Osteoblast (primary cell): ENCODE measurements around the gene NIPA2. TPM values are rescaled to one million over a fixed set of nuclear protein-coding genes. Genes with fewer than 3 reads are reported as not detected.

ENCODE experiments used
- DNase-seq: peaks from one replicate; pipeline ENCODE4 v3.0.0; 2011; ENCODE audit warnings: low spot score, mixed read lengths; ENCODE audit not compliant: insufficient read length; ENCODE audit errors: missing footprints
- H2AFZ ChIP-seq: 2 replicates; pipeline ENCODE4 v1.6.0; 2011; ENCODE audit warnings: mild to moderate bottlenecking, low read length
- H3K27ac ChIP-seq: 2 replicates; pipeline ENCODE4 v1.5.1; 2011; ENCODE audit warnings: mild to moderate bottlenecking, low read depth, low read length, moderate library complexity
- H3K27me3 ChIP-seq: 2 replicates; pipeline ENCODE4 v1.6.0; 2012; ENCODE audit warnings: mild to moderate bottlenecking, control low read depth, inconsistent platforms, low read length, moderate library complexity; ENCODE audit not compliant: insufficient read depth
- H3K36me3 ChIP-seq: 2 replicates; pipeline ENCODE4 v1.5.1; 2011; ENCODE audit warnings: mild to moderate bottlenecking, low read length, control low read depth, moderate library complexity; ENCODE audit not compliant: insufficient read depth
- H3K4me1 ChIP-seq: 2 replicates; pipeline ENCODE4 v1.5.1; 2011; ENCODE audit warnings: mild to moderate bottlenecking, low read length, control low read depth, moderate library complexity; ENCODE audit not compliant: insufficient read depth
- H3K4me2 ChIP-seq: 2 replicates; pipeline ENCODE4 v1.6.0; 2011; ENCODE audit warnings: mild to moderate bottlenecking, low read length; ENCODE audit not compliant: insufficient read depth
- H3K4me3 ChIP-seq: fragments of 200-600 bp; sonication (generic); 3 replicates; pipeline ENCODE4 v1.5.1; 2012; ENCODE audit warnings: mild to moderate bottlenecking, low read length, inconsistent platforms; ENCODE audit not compliant: insufficient read depth
- H3K79me2 ChIP-seq: 2 replicates; pipeline ENCODE4 v1.6.0; 2012; ENCODE audit warnings: mild to moderate bottlenecking, low read length, control low read depth, inconsistent platforms; ENCODE audit not compliant: insufficient read depth
- H3K9me3 ChIP-seq: 2 replicates; pipeline ENCODE4 v1.5.1; 2011; ENCODE audit warnings: low read depth, low read length, control low read depth
- H4K20me1 ChIP-seq: 2 replicates; pipeline ENCODE4 v1.6.0; 2012; ENCODE audit warnings: mild to moderate bottlenecking, low read length, control low read depth; ENCODE audit not compliant: insufficient read depth
- CTCF ChIP-seq: IDR thresholded peaks from 2 replicates; pipeline ENCODE4 v1.5.1; 2011; ENCODE audit warnings: mild to moderate bottlenecking, low read depth, low read length, moderate library complexity; ENCODE audit errors: extremely low read depth
- total RNA-seq: library from RNA; depleted of rRNA; stranded (reverse); fragments of >200 nt; gene quantifications from 2 replicates; pipeline ENCODE4 v1.2.3, GENCODE V29; 2012

NIPA2 gene
- total RNA-seq, 1 donor: 50.3 TPM

GRCh38 chr15:22907161-22907950 is 68.9 kb downstream of the NIPA2 start:
- Histone ChIP-seq H3K4me1 (no peaks in the 10 kb centered on the region), H4K20me1 (no peaks in the 10 kb centered on the region), H3K27ac (no peak overlapping the region), H3K4me2 (no peak overlapping the region), H2AFZ (no peak overlapping the region), H3K27me3 (no peaks in the 10 kb centered on the region), H3K79me2 (no peaks in the 10 kb centered on the region), H3K9me3 (no peaks in the 10 kb centered on the region), H3K4me3 (no peak overlapping the region), H3K36me3 (peaks cover 70% of the 10 kb centered on the region)
- peak; percentile 38 for DNase-seq
- TF ChIP-seq CTCF: no peak

GRCh38 chr15:22908830-22909229 is 70.4 kb downstream of the NIPA2 start:
- H3K4me3 ChIP-seq: no peak overlapping the region
- no peak for TF ChIP-seq CTCF
- DNase-seq: peak; percentile 38
- no peak overlapping the region for H3K4me2 ChIP-seq
- H3K79me2 ChIP-seq: no peaks in the 10 kb centered on the region
- H3K27ac ChIP-seq: no peak overlapping the region
- H4K20me1 ChIP-seq: no peaks in the 10 kb centered on the region
- no peaks in the 10 kb centered on the region for H3K9me3 ChIP-seq
- no peak overlapping the region for H2AFZ ChIP-seq
- H3K27me3 ChIP-seq: no peaks in the 10 kb centered on the region
- peaks cover 68% of the 10 kb centered on the region for H3K36me3 ChIP-seq
- H3K4me1 ChIP-seq: no peaks in the 10 kb centered on the region

GRCh38 chr15:22911306-22911705 is 72.8 kb downstream of the NIPA2 start:
- Histone ChIP-seq H3K79me2 (no peaks in the 10 kb centered on the region), H3K4me2 (no peak overlapping the region), H3K36me3 (peaks cover 63% of the 10 kb centered on the region), H3K4me3 (no peak overlapping the region), H3K27me3 (no peaks in the 10 kb centered on the region), H2AFZ (no peak overlapping the region), H3K9me3 (no peaks in the 10 kb centered on the region), H4K20me1 (no peaks in the 10 kb centered on the region), H3K27ac (no peak overlapping the region), H3K4me1 (no peaks in the 10 kb centered on the region)
- DNase-seq: peak; percentile 67
- TF ChIP-seq CTCF: no peak

GRCh38 chr15:22912256-22912655 is 73.8 kb downstream of the NIPA2 start:
- DNase-seq: peak; percentile 68
- H3K36me3 ChIP-seq: peaks cover 67% of the 10 kb centered on the region

More at GRCh38 chr15:22912256-22912655, 73.8 kb downstream of the NIPA2 start:
- H3K27me3 ChIP-seq: no peaks in the 10 kb centered on the region
- H3K9me3 ChIP-seq: no peaks in the 10 kb centered on the region
- H3K4me3 ChIP-seq: no peak overlapping the region
- H4K20me1 ChIP-seq: no peaks in the 10 kb centered on the region
- H3K27ac ChIP-seq: no peak overlapping the region
- no peak for TF ChIP-seq CTCF
- H3K79me2 ChIP-seq: no peaks in the 10 kb centered on the region
- no peak overlapping the region for H2AFZ ChIP-seq
- H3K4me1 ChIP-seq: no peaks in the 10 kb centered on the region
- no peak overlapping the region for H3K4me2 ChIP-seq
